ENCODE results near the gene CAMK2A.

Gene CAMK2A

GRCh38 chr5:150195736-150196485, 93.7 kb downstream of the CAMK2A start:
- TF ChIP-seq TAF1 (IDR thresholded peaks at IDR 0.05; ENCODE audit: borderline replicate concordance, low read depth, low read length): no peak
- no peak for TF ChIP-seq POLR2AphosphoS5 (IDR thresholded peaks at IDR 0.05; ENCODE audit: low read depth, low read length)
- TF ChIP-seq POLR2A (IDR thresholded peaks at IDR 0.05; ENCODE audit: low read depth, low read length): no peak
- DNase-seq (ENCODE audit: insufficient read length) (no peak), FAIRE-seq (no peak)

DNA sequence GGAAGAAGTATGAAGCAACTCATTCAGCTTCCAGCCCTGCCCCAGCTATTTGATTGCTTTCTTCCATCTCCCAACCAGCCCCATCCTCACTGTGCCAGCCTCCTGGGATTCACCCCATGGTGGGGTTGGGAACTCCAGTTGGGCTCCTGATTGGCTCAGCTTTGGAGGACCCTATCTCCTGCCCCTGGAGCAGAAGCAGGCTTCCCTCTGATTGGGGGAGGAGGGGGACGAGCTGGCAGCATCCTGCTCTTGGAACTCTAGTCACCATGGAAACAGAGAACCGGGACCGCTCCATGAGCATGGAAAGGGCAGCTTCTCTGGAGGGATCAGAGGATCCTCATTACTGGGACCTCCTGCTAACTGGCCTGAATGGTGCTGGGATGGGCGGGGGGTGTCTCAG, 97.1 kb downstream of the CAMK2A start:
- FAIRE-seq: no peak
- TF ChIP-seq TAF1 (IDR thresholded peaks at IDR 0.05; ENCODE audit: borderline replicate concordance, low read depth, low read length) (no peak), POLR2AphosphoS5 (IDR thresholded peaks at IDR 0.05; ENCODE audit: low read depth, low read length) (no peak), POLR2A (IDR thresholded peaks at IDR 0.05; ENCODE audit: low read depth, low read length) (no peak)
- DNase-seq (ENCODE audit: insufficient read length): no peak

- TF ChIP-seq TAF1 (IDR thresholded peaks at IDR 0.05; ENCODE audit: borderline replicate concordance, low read depth, low read length): no peak
- TF ChIP-seq POLR2A (IDR thresholded peaks at IDR 0.05; ENCODE audit: low read depth, low read length): no peak
- no peak for TF ChIP-seq POLR2AphosphoS5 (IDR thresholded peaks at IDR 0.05; ENCODE audit: low read depth, low read length)
- DNase-seq (ENCODE audit: insufficient read length) (no peak), FAIRE-seq (no peak)
Observed at GRCh38 chr5:150190987-150191386, 98.6 kb downstream of the CAMK2A start.

DNA sequence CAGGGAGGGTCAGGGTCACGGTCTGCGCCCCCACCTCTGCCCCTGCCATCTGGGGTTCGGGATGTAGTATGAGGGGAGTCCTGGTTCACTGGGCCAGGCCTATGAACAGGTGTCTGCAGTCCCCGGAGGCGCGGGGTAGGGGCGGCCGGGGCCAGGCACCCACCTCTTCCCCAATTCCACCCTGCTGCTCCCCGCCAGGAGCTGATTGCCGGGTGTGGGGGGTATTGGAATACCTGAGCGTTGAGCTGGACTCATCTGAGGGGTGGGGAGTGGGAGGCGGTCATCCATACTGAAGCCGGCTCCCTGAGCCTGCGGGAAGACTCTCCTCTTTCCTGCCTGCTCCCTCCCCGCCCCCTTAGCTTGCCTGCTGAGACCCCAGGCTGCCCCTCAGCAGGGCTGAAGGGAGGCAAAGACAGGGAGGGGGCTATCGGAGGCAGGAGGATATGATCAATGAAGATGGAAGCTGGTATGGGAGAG, 99.0 kb downstream of the CAMK2A start:
- FAIRE-seq: no peak
- DNase-seq (ENCODE audit: insufficient read length): no peak
- TF ChIP-seq POLR2AphosphoS5 (IDR thresholded peaks at IDR 0.05; ENCODE audit: low read depth, low read length): no peak

DNA sequence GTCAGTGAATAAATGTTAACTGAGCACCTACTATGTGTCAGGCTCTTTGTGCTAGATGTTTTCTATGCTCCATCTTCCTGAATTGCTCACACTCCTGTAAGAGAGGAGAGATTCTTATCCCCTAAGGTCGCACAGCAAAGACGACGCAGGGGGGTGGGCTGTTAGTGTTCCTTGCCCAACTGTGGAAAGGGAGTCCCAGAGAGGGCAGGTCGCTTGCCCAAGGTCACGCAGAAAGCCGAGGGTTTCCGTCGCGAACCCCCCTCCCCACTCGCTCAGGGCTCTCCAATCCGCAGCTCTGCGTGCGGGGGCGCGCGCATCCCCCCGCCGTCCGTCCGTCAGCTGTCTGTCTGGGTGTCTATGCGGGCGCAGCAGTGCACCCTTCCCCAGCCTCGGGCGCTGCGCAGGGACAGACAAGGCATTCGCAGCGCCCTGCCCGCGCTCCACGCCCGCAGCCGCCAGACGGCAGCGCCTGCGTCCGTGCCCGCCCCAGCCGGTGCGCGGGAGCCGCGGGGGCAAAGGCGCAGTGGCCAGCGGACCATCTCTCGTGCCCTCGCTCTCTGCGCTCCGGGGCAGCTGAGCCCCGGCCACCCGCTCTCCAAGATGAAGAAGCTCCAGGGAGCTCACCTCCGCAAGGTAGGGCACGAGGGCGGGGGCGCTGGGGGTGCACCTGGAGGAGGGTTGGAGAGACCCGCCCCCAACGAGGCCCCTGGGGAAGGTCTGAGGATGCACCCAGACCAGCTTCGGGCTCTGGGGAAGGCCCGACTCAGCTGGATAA, 99.7 kb downstream of the CAMK2A start, which contains the start of gene SLC6A7:
Gene SLC6A7, plus strand, starts transcription at position 335 of the 775 bp plus-strand sequence. Its CDS starts 266 bp downstream, at position 601.
- FAIRE-seq: no peak

GRCh38 chr5:150189326-150189725, 100.2 kb downstream of the CAMK2A start:
- TF ChIP-seq TAF1 (IDR thresholded peaks at IDR 0.05; ENCODE audit: borderline replicate concordance, low read depth, low read length) (no peak), POLR2A (IDR thresholded peaks at IDR 0.05; ENCODE audit: low read depth, low read length) (no peak), POLR2AphosphoS5 (IDR thresholded peaks at IDR 0.05; ENCODE audit: low read depth, low read length) (no peak)
- no peak for FAIRE-seq
- DNase-seq (ENCODE audit: insufficient read length): no peak

More for the DNA sequence above, 99.7 kb downstream of the CAMK2A start, which contains the start of gene SLC6A7:
- no peak for DNase-seq (ENCODE audit: insufficient read length)
- no peak for TF ChIP-seq TAF1 (IDR thresholded peaks at IDR 0.05; ENCODE audit: borderline replicate concordance, low read depth, low read length)
- TF ChIP-seq POLR2AphosphoS5 (IDR thresholded peaks at IDR 0.05; ENCODE audit: low read depth, low read length): no peak
- TF ChIP-seq POLR2A (IDR thresholded peaks at IDR 0.05; ENCODE audit: low read depth, low read length): no peak

DNA sequence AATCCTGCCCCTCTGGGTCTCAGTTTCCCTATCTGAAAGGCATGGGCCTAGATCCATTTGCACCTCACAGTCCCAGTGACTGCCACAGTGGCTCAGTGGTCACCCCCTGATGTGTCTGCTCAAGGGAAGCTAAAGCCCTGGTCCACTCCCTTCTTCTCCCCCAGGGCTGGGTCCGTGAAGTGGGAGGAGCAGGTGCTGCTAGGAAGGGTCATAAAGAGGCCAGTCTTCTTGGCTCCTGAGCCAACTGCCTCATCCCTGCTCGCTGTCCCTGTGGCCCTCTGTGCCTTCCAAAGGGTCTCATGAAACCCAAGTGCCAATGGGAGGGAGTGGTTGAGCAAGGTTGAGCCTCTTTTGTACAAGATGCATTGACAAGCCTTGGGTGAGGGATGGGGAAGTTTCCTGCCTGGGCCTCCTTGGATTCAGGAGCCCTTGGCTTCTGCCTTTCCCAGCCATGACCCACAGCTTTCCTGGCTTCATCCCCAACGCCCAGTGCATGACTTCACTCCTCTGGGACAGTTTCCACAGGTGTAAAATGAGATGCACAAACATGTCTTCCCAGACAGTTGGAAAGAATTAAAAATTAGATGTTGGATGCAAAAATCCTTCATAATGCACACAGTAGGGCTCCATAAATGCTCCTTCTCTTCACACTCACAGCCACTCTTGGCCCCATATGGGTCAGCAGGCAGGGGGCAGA, 101.3 kb downstream of the CAMK2A start:
- TF ChIP-seq POLR2A (IDR thresholded peaks at IDR 0.05; ENCODE audit: low read depth, low read length) (no peak), TAF1 (IDR thresholded peaks at IDR 0.05; ENCODE audit: borderline replicate concordance, low read depth, low read length) (no peak), POLR2AphosphoS5 (IDR thresholded peaks at IDR 0.05; ENCODE audit: low read depth, low read length) (no peak)
- FAIRE-seq: no peak
- DNase-seq (ENCODE audit: insufficient read length): no peak

DNA sequence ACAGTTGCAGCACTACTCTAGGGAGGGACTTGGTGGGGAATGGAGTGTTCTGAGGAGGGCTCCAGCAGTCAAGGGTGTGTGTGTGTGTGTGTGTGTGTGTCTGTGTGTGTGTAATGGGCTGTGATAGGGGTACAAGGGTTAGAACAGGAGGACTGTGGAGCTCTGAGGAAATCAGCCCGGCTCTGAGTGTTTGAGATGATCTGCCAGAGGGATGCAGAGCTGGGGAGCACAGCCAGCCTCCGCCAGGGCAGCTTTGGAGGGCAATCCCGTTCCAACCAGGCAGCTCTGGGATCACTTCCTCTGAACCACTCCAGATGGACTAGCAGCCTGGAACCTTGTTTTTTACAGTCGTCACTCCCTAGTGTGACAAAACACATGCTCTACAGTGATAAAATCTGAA, 102.7 kb downstream of the CAMK2A start:
- TF ChIP-seq POLR2AphosphoS5 (IDR thresholded peaks at IDR 0.05; ENCODE audit: low read depth, low read length) (no peak), TAF1 (IDR thresholded peaks at IDR 0.05; ENCODE audit: borderline replicate concordance, low read depth, low read length) (no peak), POLR2A (IDR thresholded peaks at IDR 0.05; ENCODE audit: low read depth, low read length) (no peak)
- no peak for FAIRE-seq
- DNase-seq (ENCODE audit: insufficient read length): no peak

- TF ChIP-seq TAF1 (IDR thresholded peaks at IDR 0.05; ENCODE audit: borderline replicate concordance, low read depth, low read length) (no peak), POLR2A (IDR thresholded peaks at IDR 0.05; ENCODE audit: low read depth, low read length) (no peak), POLR2AphosphoS5 (IDR thresholded peaks at IDR 0.05; ENCODE audit: low read depth, low read length) (no peak)
- no peak for DNase-seq (ENCODE audit: insufficient read length)
- FAIRE-seq: no peak
Observed at GRCh38 chr5:150186137-150186536, 103.4 kb downstream of the CAMK2A start.

GRCh38 chr5:150184990-150185912, 104.3 kb downstream of the CAMK2A start:
- no peak for TF ChIP-seq TAF1 (IDR thresholded peaks at IDR 0.05; ENCODE audit: borderline replicate concordance, low read depth, low read length)
- TF ChIP-seq POLR2AphosphoS5 (IDR thresholded peaks at IDR 0.05; ENCODE audit: low read depth, low read length): no peak
- no peak for TF ChIP-seq POLR2A (IDR thresholded peaks at IDR 0.05; ENCODE audit: low read depth, low read length)
- DNase-seq (ENCODE audit: insufficient read length) (no peak), FAIRE-seq (no peak)

All from GM12892 (cell line).